Liver (tissue), 9 donors: ENCODE data around the gene ESRRB. TPM values are rescaled to one million over a fixed set of nuclear protein-coding genes. Genes with fewer than 3 reads are reported as not detected.

Source experiments
- DNase-seq: peaks from one replicate; pipeline ENCODE4 v3.0.0-alpha.2; 2017; ENCODE audit warnings: low spot score
- H3K27ac ChIP-seq, 2 donors: one replicate each; pipeline ENCODE4 v1.7.0; 2013; ENCODE audit warnings: inconsistent platforms in 2 of 2, low read length in 2 of 2, control low read depth in 1 of 2, low read depth in 1 of 2, mild to moderate bottlenecking in 1 of 2
- H3K27me3 ChIP-seq, 4 donors: one replicate each; pipeline versions ENCODE4 v1.6.1 to v1.7.0; 2013; ENCODE audit warnings: low read length in 3 of 4, inconsistent platforms in 1 of 4, mild to moderate bottlenecking in 1 of 4, moderate library complexity in 1 of 4; ENCODE audit not compliant: control insufficient read depth in 4 of 4, insufficient read depth in 4 of 4
- H3K36me3 ChIP-seq, 4 donors: one replicate each; pipeline versions ENCODE4 v1.6.1 to v1.7.0; 2013; ENCODE audit warnings: low read length in 3 of 4, mild to moderate bottlenecking in 3 of 4, low read depth in 1 of 4, moderate library complexity in 1 of 4; ENCODE audit not compliant: control insufficient read depth in 4 of 4, insufficient read depth in 3 of 4
- H3K4me1 ChIP-seq, 4 donors: one replicate each; pipeline versions ENCODE4 v1.6.1 to v1.7.0; 2013; ENCODE audit warnings: low read length in 3 of 4, mild to moderate bottlenecking in 3 of 4, moderate library complexity in 1 of 4; ENCODE audit not compliant: control insufficient read depth in 4 of 4, insufficient read depth in 4 of 4
- H3K4me3 ChIP-seq, 3 donors: one replicate each; pipeline versions ENCODE4 v1.6.1 to v1.7.0; 2013; ENCODE audit warnings: low read length in 3 of 3, control low read depth in 1 of 3, low read depth in 1 of 3, mild to moderate bottlenecking in 1 of 3
- H3K9ac ChIP-seq, 2 donors: one replicate each; pipeline ENCODE4 v1.7.0; 2013; ENCODE audit warnings: low read length in 2 of 2, mild to moderate bottlenecking in 2 of 2, moderate library complexity in 2 of 2, control low read depth in 1 of 2, low read depth in 1 of 2
- H3K9me3 ChIP-seq, 4 donors: one replicate each; pipeline versions ENCODE4 v1.6.1 to v1.7.0; 2013; ENCODE audit warnings: low read length in 3 of 4; ENCODE audit not compliant: control insufficient read depth in 4 of 4
- ATF3 ChIP-seq: IDR thresholded peaks from 2 replicates; pipeline ENCODE4 v1.6.1; 2016; ENCODE audit warnings: antibody characterized with exemption
- CTCF ChIP-seq: fragments of 150-350 bp; IDR thresholded peaks from 2 replicates; pipeline ENCODE4 v1.5.1; 2017; ENCODE audit warnings: improper control_type of control experiment, low read depth, low read length; ENCODE audit not compliant: missing input control
- EGR1 ChIP-seq, 2 donors: IDR thresholded peaks; 2 replicates each; pipeline ENCODE4 v1.6.1; 2016 to 2018; ENCODE audit warnings: antibody characterized with exemption in 2 of 2, low read depth in 2 of 2
- FOXA1 ChIP-seq: IDR thresholded peaks from 2 replicates; pipeline ENCODE4 v1.6.1; 2016; ENCODE audit warnings: antibody characterized with exemption
- FOXA2 ChIP-seq: IDR thresholded peaks from 2 replicates; pipeline ENCODE4 v1.6.1; 2016; ENCODE audit warnings: antibody characterized with exemption
- GABPA ChIP-seq, 2 donors: IDR thresholded peaks in 1 of 2; conservative IDR thresholded peaks in 1 of 2; 2 replicates each; pipeline ENCODE4 v1.6.1; 2016; ENCODE audit warnings: antibody characterized with exemption in 2 of 2, mild to moderate bottlenecking in 1 of 2, moderate library complexity in 1 of 2
- HNF4A ChIP-seq, 2 donors: conservative IDR thresholded peaks; 2 replicates each; pipeline ENCODE4 v1.6.1; 2016; ENCODE audit warnings: antibody characterized with exemption in 2 of 2, mild to moderate bottlenecking in 2 of 2
- HNF4G ChIP-seq: IDR thresholded peaks from 2 replicates; pipeline ENCODE4 v1.6.1; 2016; ENCODE audit warnings: antibody characterized with exemption
- JUND ChIP-seq, 2 donors: IDR thresholded peaks; 2 replicates each; pipeline ENCODE4 v1.6.1; 2016; ENCODE audit warnings: antibody characterized with exemption in 2 of 2
- MAX ChIP-seq: IDR thresholded peaks from 2 replicates; pipeline ENCODE4 v1.6.1; 2016; ENCODE audit warnings: antibody characterized with exemption
- NR2F2 ChIP-seq: IDR thresholded peaks from 2 replicates; pipeline ENCODE4 v1.6.1; 2016; ENCODE audit warnings: antibody characterized with exemption
- RAD21 ChIP-seq, 2 donors: IDR thresholded peaks; 2 replicates each; pipeline ENCODE4 v1.6.1; 2016; ENCODE audit warnings: antibody characterized with exemption in 2 of 2, mild to moderate bottlenecking in 2 of 2
- RXRA ChIP-seq, 2 donors: IDR thresholded peaks; 2 replicates each; pipeline ENCODE4 v1.6.1; 2017 to 2018; ENCODE audit warnings: antibody characterized with exemption in 2 of 2, mild to moderate bottlenecking in 1 of 2
- SP1 ChIP-seq: IDR thresholded peaks from 2 replicates; pipeline ENCODE4 v1.6.1; 2018; ENCODE audit warnings: antibody characterized with exemption, mild to moderate bottlenecking
- TAF1 ChIP-seq: conservative IDR thresholded peaks from 2 replicates; pipeline ENCODE4 v1.6.1; 2016; ENCODE audit warnings: antibody characterized with exemption, mild to moderate bottlenecking
- YY1 ChIP-seq: IDR thresholded peaks from 2 replicates; pipeline ENCODE4 v1.6.1; 2016; ENCODE audit warnings: antibody characterized with exemption, mild to moderate bottlenecking
- ZBTB33 ChIP-seq: IDR thresholded peaks from 2 replicates; pipeline ENCODE4 v1.6.1; 2016; ENCODE audit warnings: antibody characterized with exemption
- WGBS: extraction: QIAGEN DNeasy Blood & Tissue Kit; methylation state at CpG from one replicate; pipeline ENCODE4 v1.1.7; 2013; 5-methylcytosine and 5-hydroxymethylcytosine counted together
- polyA plus RNA-seq, 2 donors: library from polyadenylated mRNA; stranded (reverse) in 1 of 2; unstranded in 1 of 2; fragments of 200-250 nt in 1 of 2; fragments of >200 nt in 1 of 2; fragmentation: Nextera tagmentation in 1 of 2; extraction: Ambion mirVana in 1 of 2; gene quantifications; one replicate each; pipeline versions ENCODE4 v1.2.1 to v1.2.3, GENCODE V29; 2013 to 2015
- total RNA-seq, 2 donors: library from RNA; depleted of rRNA; stranded (reverse); fragments of >200 nt; gene quantifications; one replicate each; pipeline ENCODE4 v1.2.3, GENCODE V29; 2014
- donor health status: healthy.
- donor health status: healthy.
- donor health status: healthy.
- donor health status: healthy.
- donor health status: healthy.

The ESRRB gene
- total and polyA plus RNA-seq, 4 donors = 0.08 to 0.21 (median 0.11) TPM

DNA sequence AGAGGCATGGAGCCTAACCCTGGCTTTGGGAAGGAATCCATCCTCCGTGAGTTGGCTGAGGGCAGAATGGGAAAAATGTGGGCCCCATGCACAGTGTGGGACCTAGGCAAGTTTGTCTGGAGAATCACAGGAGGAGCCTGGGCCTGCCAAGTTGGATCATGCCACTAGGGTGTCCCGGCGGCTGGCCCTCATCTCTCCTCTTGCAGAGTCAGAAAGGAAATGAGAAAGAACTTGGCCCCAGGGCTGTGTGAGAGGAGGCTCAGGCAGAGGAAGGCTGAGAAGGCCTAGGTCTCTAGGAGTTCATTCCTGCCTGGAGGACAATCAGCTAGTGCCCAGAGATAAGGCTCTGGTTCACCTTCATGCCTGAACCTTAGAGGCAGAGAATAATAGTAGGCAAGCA lies 2.5 kb upstream of the ESRRB start:
- Histone ChIP-seq H3K27me3 (peaks cover 0 to 18% (median 6%) of the 10 kb centered on the region in 4 donors), H3K9ac (no peak overlapping the region), H3K4me1 (peaks cover 4 to 18% (median 9%) of the 10 kb centered on the region in 4 donors), H3K4me3 (no peak overlapping the region), H3K36me3 (no peaks in the 10 kb centered on the region), H3K9me3 (no peaks in the 10 kb centered on the region), H3K27ac (no peak overlapping the region)
- TF ChIP-seq ZBTB33 (no peak), FOXA2 (no peak), SP1 (no peak), EGR1 (IDR thresholded peaks at IDR 0.05; ENCODE audit: low read depth in 2 of 2) (no peak), CTCF (no peak), TAF1 (no peak), NR2F2 (no peak), YY1 (no peak), GABPA (IDR thresholded peaks at IDR 0.05 in 1 of 2, conservative IDR thresholded peaks at IDR 0.05 in 1 of 2) (no peak), HNF4A (conservative IDR thresholded peaks at IDR 0.05) (no peak)
- DNase-seq = no peak
- 80% methylated on average over 3 of the region's 3 CpGs for WGBS

DNA sequence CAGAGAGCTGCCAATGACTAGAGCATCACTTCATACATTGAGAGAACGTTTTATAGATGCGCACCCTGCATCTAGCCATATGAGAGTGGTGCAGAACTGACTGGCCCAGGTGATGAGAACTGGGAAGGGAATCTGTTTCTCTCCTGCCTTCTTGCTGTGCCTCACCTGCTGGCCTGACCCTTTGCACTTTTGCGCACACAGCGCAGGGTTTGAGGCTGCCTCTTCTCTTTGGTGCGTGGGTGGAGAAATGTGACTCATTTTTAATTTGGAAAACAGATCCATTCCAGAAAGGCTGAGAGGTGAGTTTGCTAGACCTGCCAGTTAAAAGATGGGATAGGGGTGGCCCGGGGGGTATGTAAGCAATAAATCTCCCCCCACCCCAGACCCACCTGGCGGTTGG lies 453 bp upstream of the ESRRB start:
- H3K4me1 ChIP-seq = peaks cover 4 to 18% (median 9%) of the 10 kb centered on the region in 4 donors
- TF ChIP-seq ATF3 (no peak), RXRA (IDR thresholded peaks at IDR 0.05) (no peak), FOXA2 (no peak), HNF4G (no peak), HNF4A (conservative IDR thresholded peaks at IDR 0.05) (no peak), GABPA (IDR thresholded peaks at IDR 0.05 in 1 of 2, conservative IDR thresholded peaks at IDR 0.05 in 1 of 2) (no peak), NR2F2 (no peak), CTCF (no peak), EGR1 (IDR thresholded peaks at IDR 0.05; ENCODE audit: low read depth in 2 of 2) (no peak), SP1 (no peak), RAD21 (IDR thresholded peaks at IDR 0.05) (no peak), FOXA1 (no peak), YY1 (no peak), MAX (no peak), JUND (IDR thresholded peaks at IDR 0.05) (no peak)
- no peak overlapping the region for H3K9ac ChIP-seq
- no peak for DNase-seq
- no peaks in the 10 kb centered on the region for H3K36me3 ChIP-seq
- H3K4me3 ChIP-seq = no peak overlapping the region
- WGBS = 27% methylated on average over 7 of the region's 7 CpGs
- no peak overlapping the region for H3K27ac ChIP-seq
- peaks cover 0 to 22% (median 10%) of the 10 kb centered on the region in 4 donors for H3K27me3 ChIP-seq
- no peaks in the 10 kb centered on the region for H3K9me3 ChIP-seq
